HG03066 (cell line): ENCODE measurements around the gene BBOX1.
"Not testable (repeated sequence)": the region's sequence is repeated elsewhere in the genome, so short reads cannot be mapped to it uniquely, and the experiment has no call there.

Experiments used
- ATAC-seq: cut with Tn5 transposase; IDR thresholded peaks from one replicate; pipeline ENCODE4 v1.9.1; 2021; ENCODE audit warnings: low read depth; ENCODE audit not compliant: unreplicated experiment

Gene BBOX1

GRCh38 chr11:27119396-27119795, 78.8 kb downstream of the BBOX1 start:
- ATAC-seq: no peak

GRCh38 chr11:27120211-27120610, 79.6 kb downstream of the BBOX1 start:
- ATAC-seq: no peak

GRCh38 chr11:27122001-27122400, 81.4 kb downstream of the BBOX1 start:
- no peak for ATAC-seq

- ATAC-seq: no peak
Observed at GRCh38 chr11:27124514-27125264, 84.1 kb downstream of the BBOX1 start.

GRCh38 chr11:27129686-27130085, 89.1 kb downstream of the BBOX1 start:
- no peak for ATAC-seq

GRCh38 chr11:27130806-27131205, 90.2 kb downstream of the BBOX1 start:
- no peak for ATAC-seq

GRCh38 chr11:27135924-27136329, 95.3 kb downstream of the BBOX1 start:
- not testable (repeated sequence) for ATAC-seq

- ATAC-seq: no peak
Observed at GRCh38 chr11:27138716-27139115, 98.1 kb downstream of the BBOX1 start.

- no peak for ATAC-seq
Observed at GRCh38 chr11:27139742-27140367, 99.2 kb downstream of the BBOX1 start.

- no peak for ATAC-seq
Observed at GRCh38 chr11:27141576-27141975, 101.0 kb downstream of the BBOX1 start.

- no peak for ATAC-seq
Observed at GRCh38 chr11:27147916-27148315, 107.3 kb downstream of the BBOX1 start.

GRCh38 chr11:27148506-27148905, 107.9 kb downstream of the BBOX1 start:
- no peak for ATAC-seq

GRCh38 chr11:27150098-27150497, 109.5 kb downstream of the BBOX1 start:
- no peak for ATAC-seq

- no peak for ATAC-seq
Observed at GRCh38 chr11:27153136-27153535, 112.5 kb downstream of the BBOX1 start.

- peak; percentile 56 for ATAC-seq
Observed at GRCh38 chr11:27158456-27159334, 118.1 kb downstream of the BBOX1 start.

GRCh38 chr11:27159335-27159679, 118.7 kb downstream of the BBOX1 start:
- no peak for ATAC-seq

- ATAC-seq: no peak
Observed at GRCh38 chr11:27161071-27161470, 120.5 kb downstream of the BBOX1 start.

- no peak for ATAC-seq
Observed at GRCh38 chr11:27162237-27162636, 121.6 kb downstream of the BBOX1 start.

GRCh38 chr11:27166130-27166529, 125.5 kb downstream of the BBOX1 start:
- ATAC-seq: no peak

GRCh38 chr11:27171376-27171958, 130.9 kb downstream of the BBOX1 start:
- no peak for ATAC-seq

- ATAC-seq: no peak
Observed at GRCh38 chr11:27173545-27173944, 132.9 kb downstream of the BBOX1 start.
